Measurements from ENCODE around the gene FAM120A.

FAM120A gene

GRCh38 chr9:93582115-93582514, 130.6 kb downstream of the FAM120A start:
- DNase-seq, result no peak

DNA sequence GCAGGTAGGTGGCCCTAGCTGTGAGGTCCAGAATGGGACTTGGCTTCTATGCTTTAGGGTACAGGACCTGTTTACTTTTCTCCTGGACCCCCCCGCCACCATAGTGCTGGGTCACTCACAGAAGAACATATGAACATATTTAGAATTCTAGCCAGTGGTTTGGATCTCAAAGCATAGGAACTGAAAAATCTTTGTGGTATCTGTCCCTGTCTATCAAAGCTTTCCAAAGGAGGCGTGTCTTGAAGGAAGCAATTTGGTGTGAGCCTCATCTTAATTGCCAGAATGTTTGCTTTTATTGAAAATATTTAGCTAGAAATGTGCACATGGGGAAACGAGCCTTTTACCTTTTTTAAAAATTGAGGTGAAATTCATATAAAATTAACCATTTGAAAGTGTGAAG, 131.1 kb downstream of the FAM120A start:
- no peak for DNase-seq

GRCh38 chr9:93585259-93585658, 133.8 kb downstream of the FAM120A start:
- DNase-seq, result no peak

- no peak for DNase-seq
Observed at GRCh38 chr9:93585695-93586094, 134.2 kb downstream of the FAM120A start.

DNA sequence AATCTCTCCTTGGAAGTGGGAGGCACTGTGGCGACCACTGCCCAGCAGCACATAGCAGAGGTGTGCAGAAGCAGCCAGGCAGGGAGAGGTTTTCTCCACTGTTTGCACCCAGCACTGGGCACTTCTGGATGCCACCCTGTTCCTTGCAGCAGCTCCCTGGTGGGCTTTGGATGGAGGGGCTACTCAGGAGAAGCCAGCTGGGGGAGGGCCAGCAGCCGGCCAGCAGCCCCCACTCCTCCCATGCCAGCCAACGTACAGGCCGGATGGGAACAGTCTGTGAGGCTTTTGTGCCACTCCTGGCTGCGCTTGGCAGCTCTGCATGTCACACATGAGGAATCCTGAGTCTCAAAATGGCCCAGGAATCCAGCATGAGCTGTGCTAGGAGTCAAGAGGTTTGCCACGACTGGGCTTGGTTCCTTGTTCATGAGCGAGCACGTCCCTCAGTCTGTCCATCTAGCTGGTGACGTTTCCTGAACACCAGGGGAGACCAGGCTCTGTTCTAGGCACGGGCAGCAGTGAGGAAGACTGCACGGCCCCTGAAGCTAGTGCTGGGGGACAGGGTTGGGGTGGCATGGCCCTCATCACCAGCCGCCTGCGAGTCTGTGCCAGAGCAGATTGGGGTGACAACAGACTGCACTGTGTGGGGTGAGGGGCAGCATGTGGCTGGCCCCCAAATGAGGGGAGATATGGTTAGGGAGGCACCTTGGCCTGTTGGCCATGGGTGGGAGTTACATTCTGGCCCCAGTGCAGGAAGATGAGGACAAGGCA, 135.0 kb downstream of the FAM120A start:
- no peak for DNase-seq

- no peak for DNase-seq
Observed at GRCh38 chr9:93587284-93587650, 135.8 kb downstream of the FAM120A start.

- no peak for DNase-seq
Observed at GRCh38 chr9:93587651-93588347, 136.3 kb downstream of the FAM120A start.

GRCh38 chr9:93588641-93589609, 137.4 kb downstream of the FAM120A start:
- no peak for DNase-seq

GRCh38 chr9:93589688-93590087, 138.2 kb downstream of the FAM120A start:
- DNase-seq, result peak; percentile 56

DNA sequence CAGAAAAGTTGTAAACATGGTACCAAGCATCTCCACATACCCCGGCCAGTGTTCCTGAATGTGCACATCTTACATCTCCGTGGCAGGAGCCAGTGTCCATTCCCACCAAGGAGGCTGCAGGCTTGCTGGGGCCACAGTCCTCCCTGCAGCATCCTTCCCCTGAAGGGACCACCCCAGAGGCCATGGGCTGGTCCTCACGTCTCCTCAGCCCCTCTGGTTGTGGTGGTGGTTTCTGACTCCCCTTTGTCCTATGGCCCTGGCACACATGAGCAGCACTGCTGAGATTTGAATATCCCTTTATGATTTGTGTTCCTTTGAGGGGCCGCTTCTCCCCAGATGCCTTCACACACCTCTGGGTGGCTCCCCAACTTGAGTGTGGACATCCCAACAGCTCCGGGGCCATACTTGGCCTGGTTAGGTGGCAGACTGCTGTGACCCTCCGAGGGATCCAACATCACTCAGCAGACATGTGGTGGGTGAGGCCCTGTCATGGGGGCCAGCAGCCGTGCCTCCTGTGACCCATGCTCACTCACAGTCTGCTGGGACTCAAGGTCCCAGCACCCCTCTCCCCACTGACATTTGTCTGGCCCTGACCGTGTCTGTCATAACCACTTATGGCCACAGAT, 139.2 kb downstream of the FAM120A start:
- no peak for DNase-seq

DNA sequence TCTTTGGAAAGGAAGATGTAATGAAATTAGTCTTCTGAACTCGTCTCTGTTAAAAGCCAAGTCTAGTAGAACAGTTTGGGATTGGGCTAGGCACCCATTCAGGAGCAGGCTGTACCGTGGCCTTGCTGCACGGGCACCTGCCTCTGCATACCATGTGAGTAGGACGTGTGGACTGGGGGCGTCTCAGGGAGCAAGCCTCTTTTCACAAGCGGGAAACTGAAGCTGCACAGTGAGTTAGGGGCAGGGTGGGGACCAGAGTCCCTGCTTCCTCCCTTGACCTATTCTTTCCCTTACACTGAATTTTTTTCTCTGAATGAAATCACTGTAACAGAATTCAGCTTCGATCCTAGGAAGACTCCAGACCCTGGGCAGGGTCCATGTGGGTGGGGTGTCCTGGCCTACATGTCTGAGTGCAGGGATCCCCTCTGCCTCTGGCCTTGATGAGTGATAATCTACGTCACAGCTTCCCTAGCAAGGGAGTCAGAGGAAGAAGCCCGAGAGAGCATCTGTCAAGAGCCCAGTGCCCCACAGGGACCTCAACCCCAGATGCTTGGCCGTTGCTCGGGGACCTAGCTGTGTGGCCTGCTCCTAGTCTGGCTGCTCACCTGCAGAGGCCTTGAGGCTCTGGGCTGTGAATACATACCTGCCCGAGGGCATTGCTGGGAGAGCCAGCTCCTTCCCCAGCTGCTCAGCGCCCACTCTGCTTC, 140.0 kb downstream of the FAM120A start:
- DNase-seq, result no peak

DNA sequence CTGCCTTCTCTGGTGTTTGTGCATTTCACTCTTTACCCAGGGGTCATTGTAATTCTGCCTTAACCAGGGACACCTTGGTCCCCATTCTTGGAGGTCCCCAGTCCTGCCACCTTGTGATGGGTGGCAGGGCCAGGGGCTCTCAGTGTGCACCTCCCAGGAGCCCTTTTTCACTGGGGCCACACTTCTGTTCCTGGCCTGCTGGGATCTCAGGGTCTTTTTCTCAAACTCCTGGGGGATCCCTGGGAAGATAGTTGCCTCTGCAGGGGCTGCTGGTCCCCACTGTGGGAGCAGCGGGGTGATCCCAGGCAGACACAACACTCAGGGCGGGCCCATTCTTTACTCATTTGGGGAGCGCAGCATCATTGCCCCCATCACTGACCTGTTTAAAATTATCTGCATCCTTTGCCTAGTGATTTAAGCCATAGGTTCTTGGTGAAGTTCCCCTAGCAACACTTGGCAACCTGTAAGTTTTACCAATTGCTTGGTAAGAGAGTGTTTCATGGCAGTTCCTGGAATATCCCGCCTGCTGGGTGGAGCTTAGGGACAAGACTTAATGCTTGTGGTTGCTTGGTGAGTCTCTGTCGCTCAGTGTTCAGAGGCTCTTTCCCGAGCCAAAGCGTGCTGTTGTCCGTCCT, 140.6 kb downstream of the FAM120A start:
- DNase-seq, result no peak

GRCh38 chr9:93592643-93593021, 141.1 kb downstream of the FAM120A start:
- DNase-seq, result no peak

DNA sequence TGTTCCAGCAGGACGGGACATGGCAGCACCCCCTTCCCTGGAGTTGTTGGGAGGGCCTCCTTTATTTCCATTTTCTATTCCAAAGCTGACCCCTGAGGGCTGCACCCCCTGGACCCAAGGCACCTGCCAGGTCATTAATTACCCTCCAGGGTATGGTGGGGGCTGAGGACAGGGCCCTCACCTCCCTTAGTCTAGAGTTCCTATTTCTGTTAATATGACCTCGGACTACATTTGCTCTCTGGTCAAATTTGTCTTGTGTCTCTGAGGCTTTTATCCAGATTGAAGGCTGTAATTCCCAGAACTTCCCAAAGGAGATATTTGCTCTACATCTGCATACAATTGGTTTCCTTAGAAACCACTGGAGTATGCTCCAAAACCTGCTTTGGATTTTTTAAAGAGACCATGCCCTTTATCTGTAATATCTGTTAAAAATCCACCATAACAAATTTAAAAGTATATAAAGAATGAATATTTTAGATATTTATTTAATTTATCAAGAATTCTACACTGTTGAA, 141.7 kb downstream of the FAM120A start:
- no peak for DNase-seq

- DNase-seq, result no peak
Observed at GRCh38 chr9:93594041-93594756, 142.7 kb downstream of the FAM120A start.

DNA sequence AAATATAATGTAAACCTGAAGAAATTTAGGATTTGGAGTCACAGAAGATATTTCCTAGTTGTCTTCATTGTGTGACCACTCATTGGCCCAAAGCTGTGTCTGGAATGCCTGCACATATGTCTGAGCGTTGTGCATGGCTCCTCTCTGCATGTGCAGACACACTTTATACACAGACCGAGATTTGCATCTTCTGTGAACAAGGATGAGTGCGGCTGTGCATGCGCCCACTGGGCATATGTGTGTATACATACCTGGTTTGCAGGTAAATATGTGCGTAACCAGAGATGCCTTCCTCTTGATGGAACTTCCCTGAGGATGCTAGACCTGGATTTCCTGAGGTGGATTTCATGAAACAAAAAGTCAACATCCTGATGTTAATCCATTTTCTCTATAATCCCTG, 144.0 kb downstream of the FAM120A start:
- DNase-seq, result no peak

DNA sequence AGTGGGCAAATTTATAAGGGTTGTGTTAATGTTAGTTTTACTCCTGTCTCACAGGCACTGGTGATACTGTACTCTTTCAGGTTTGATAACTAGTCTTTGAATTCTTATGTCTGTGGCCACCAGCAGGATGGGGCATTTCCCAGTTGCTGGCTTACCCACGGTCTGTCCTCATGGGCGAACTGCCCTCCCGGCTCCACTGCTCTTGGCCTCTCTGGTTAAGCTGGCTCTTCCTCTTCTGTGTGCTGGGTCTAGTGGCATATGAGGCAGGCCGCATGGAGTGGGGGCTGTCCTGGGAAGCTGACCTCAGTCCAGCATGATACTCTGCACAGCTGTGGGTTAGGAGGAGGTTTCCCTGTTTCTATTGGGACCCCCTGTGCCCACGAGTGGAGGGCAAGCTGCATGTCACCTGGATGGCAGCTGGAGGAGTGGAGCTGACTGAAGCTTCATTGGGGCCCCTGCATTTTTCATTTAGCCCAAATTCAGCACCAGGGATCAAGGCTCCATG, 144.4 kb downstream of the FAM120A start:
- no peak for DNase-seq

DNA sequence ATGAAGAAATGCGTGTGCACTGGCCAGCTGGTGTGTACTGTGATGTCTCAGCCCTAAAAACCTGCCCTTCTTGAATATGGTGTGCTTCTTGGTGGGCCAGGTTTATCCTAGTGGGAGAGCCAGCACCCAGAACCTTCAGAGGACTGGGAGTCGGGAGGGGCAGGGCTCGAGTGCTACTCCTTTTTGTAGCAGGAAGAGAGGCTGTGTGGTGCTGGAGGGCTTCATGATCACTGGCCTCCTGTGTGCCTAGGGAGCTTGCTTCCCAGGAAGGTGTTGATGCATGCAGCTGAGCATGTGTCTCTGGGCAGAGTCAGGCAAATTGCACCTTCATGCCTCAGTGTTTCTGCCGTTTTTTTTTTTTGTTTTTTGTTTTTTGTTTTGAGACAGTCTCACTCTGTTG, 144.9 kb downstream of the FAM120A start:
- no peak for DNase-seq

DNA sequence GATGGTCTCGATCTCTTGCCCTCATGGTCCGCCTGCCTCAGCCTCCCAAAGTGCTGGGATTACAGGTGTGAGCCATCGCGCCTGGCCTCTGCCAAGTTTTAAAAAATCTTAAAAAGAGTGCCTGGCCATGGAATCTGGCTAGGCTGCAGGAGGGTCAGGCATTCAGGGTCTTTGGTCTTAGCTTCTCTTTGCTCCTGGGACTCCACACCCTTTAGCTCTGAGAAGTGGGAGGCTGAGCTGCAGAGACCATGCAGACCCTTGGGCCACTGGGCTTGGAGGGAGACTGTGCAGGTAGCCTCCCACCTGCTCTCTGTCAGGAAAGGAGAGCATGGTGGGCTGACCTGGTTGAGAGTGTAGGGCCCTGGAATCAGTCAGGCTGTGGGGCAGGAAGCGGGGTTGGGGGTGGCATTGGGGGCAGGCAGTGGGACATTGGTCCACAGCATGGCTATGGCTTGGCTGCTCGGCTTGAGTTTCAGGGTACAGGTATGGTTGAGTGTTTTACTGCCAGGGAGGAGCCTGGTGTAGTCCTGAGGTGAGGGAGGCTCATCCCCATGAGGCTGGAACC, 145.7 kb downstream of the FAM120A start:
- DNase-seq, result no peak

Measured in eye (tissue), 1 donor.